GM10266 (cell line): Measurements from ENCODE around the gene GNB1.

Experiments used
- DNase-seq: peaks from one replicate; pipeline ENCODE4 v3.0.0; 2012; ENCODE audit errors: extremely low spot score
- CTCF ChIP-seq: IDR thresholded peaks from 2 replicates; pipeline ENCODE4 v1.5.1; 2012; ENCODE audit warnings: mild to moderate bottlenecking, low read depth; ENCODE audit not compliant: control insufficient read depth, insufficient read depth; ENCODE audit errors: missing control alignments

Gene GNB1

GRCh38 chr1:1890506-1891348 is at the start of gene GNB1:
Gene GNB1 (minus strand): TSS chr1:1891087. CDS start chr1:1825453, 65,634 bp downstream.
- TF ChIP-seq CTCF, result no peak
- peak; percentile 98 for DNase-seq

GRCh38 chr1:1940123-1940425 is 49.2 kb upstream of the GNB1 start:
- DNase-seq, result no peak
- TF ChIP-seq CTCF, result no peak

GRCh38 chr1:1939296-1940122 is 48.6 kb upstream of the GNB1 start:
- DNase-seq, result no peak
- no peak for TF ChIP-seq CTCF

GRCh38 chr1:1938613-1939295 is 47.9 kb upstream of the GNB1 start:
- TF ChIP-seq CTCF, result no peak
- DNase-seq, result no peak

- TF ChIP-seq CTCF, result no peak
- no peak for DNase-seq
These were observed 47.3 kb upstream of the GNB1 start for GRCh38 chr1:1938276-1938573.

GRCh38 chr1:1937549-1938275 is 46.8 kb upstream of the GNB1 start:
- DNase-seq, result no peak
- no peak for TF ChIP-seq CTCF
